Measurements from ENCODE around the gene LZIC.

The LZIC gene

GRCh38 chr1:9902060-9902452 lies 41.1 kb downstream of the LZIC start:
- no peak for TF ChIP-seq CTCF (conservative IDR thresholded peaks at IDR 0.05)

GRCh38 chr1:9901148-9902059 lies 41.8 kb downstream of the LZIC start:
- TF ChIP-seq CTCF (conservative IDR thresholded peaks at IDR 0.05), result no peak
- peak overlapping the region; percentile 78 for H3K27ac ChIP-seq

More at GRCh38 chr1:9902060-9902452, 41.1 kb downstream of the LZIC start:
- H3K27ac ChIP-seq, result peak overlapping the region; percentile 78

- no peak; the same call in 1 of the 2 replicates for TF ChIP-seq CTCF (conservative IDR thresholded peaks at IDR 0.05)
- peak overlapping the region; percentile 78 for H3K27ac ChIP-seq
These were observed 42.8 kb downstream of the LZIC start for GRCh38 chr1:9900142-9901043.

- no peak for TF ChIP-seq CTCF (conservative IDR thresholded peaks at IDR 0.05)
- no peak overlapping the region for H3K27ac ChIP-seq
These were observed 49.1 kb downstream of the LZIC start for GRCh38 chr1:9894115-9894514.

- no peak for TF ChIP-seq CTCF (conservative IDR thresholded peaks at IDR 0.05)
- peak overlapping the region; percentile 11; the same call in 1 of the 2 replicates for H3K27ac ChIP-seq
These were observed 50.3 kb downstream of the LZIC start for GRCh38 chr1:9892563-9893528.

- H3K27ac ChIP-seq, result no peak overlapping the region
- TF ChIP-seq CTCF (conservative IDR thresholded peaks at IDR 0.05), result no peak
These were observed 52.0 kb downstream of the LZIC start for GRCh38 chr1:9891207-9891606.
